GM19397 (cell line): ENCODE results near the gene IGF2BP1.

Experiments
- ATAC-seq: cut with Tn5 transposase; IDR thresholded peaks from one replicate; pipeline ENCODE4 v1.9.1; 2021; ENCODE audit warnings: mild to moderate bottlenecking, moderate library complexity; ENCODE audit not compliant: unreplicated experiment

IGF2BP1 gene

GRCh38 chr17:48997103-48997826 is at the start of gene IGF2BP1:
Gene IGF2BP1, plus strand, starts transcription at chr17:48997385. Its CDS starts 361 bp downstream, at chr17:48997746.
- no peak for ATAC-seq

GRCh38 chr17:48951572-48951971 is 45.6 kb upstream of the IGF2BP1 start:
- ATAC-seq: no peak

- no peak for ATAC-seq
Measured at GRCh38 chr17:48952904-48953303, 44.3 kb upstream of the IGF2BP1 start.

GRCh38 chr17:48954300-48954755 is 42.9 kb upstream of the IGF2BP1 start:
- no peak for ATAC-seq

GRCh38 chr17:48960834-48961515 is 36.2 kb upstream of the IGF2BP1 start:
- ATAC-seq: no peak

- ATAC-seq: no peak
Measured at GRCh38 chr17:48961516-48962233, 35.5 kb upstream of the IGF2BP1 start.

GRCh38 chr17:48970224-48970623 is 27.0 kb upstream of the IGF2BP1 start:
- ATAC-seq: no peak

GRCh38 chr17:48970865-48971687 is 26.1 kb upstream of the IGF2BP1 start:
- no peak for ATAC-seq

- ATAC-seq: no peak
Measured at GRCh38 chr17:48972749-48973097, 24.5 kb upstream of the IGF2BP1 start.

- no peak for ATAC-seq
Measured at GRCh38 chr17:48973806-48974205, 23.4 kb upstream of the IGF2BP1 start.

- no peak for ATAC-seq
Measured at GRCh38 chr17:48981927-48982539, 15.2 kb upstream of the IGF2BP1 start.

GRCh38 chr17:48985436-48986245 is 11.5 kb upstream of the IGF2BP1 start:
- no peak for ATAC-seq

GRCh38 chr17:48989100-48989499 is 8.1 kb upstream of the IGF2BP1 start:
- ATAC-seq: no peak

GRCh38 chr17:48990882-48991357 is 6.3 kb upstream of the IGF2BP1 start:
- no peak for ATAC-seq

- no peak for ATAC-seq
Measured at GRCh38 chr17:48992444-48992843, 4.7 kb upstream of the IGF2BP1 start.

- no peak for ATAC-seq
Measured at GRCh38 chr17:48993305-48993704, 3.9 kb upstream of the IGF2BP1 start.

GRCh38 chr17:48993951-48994350 is 3.2 kb upstream of the IGF2BP1 start:
- no peak for ATAC-seq

- ATAC-seq: no peak
Measured at GRCh38 chr17:48994549-48995303, 2.5 kb upstream of the IGF2BP1 start.
